H1 (cell line): Measurements from ENCODE around the gene FREM1. TPM values are rescaled to one million over a fixed set of nuclear protein-coding genes. Genes with fewer than 3 reads are reported as not detected.

ENCODE experiments used
- CTCF ChIA-PET: fragments of 300-600 bp; sonication (Branson Sonifier 250); formaldehyde crosslinking; loops from one replicate; lab custom pipeline; 2021; ENCODE audit not compliant: partially characterized antibody; lab: Charles Lee
- POLR2A ChIA-PET: fragments of 300-600 bp; sonication (Branson Sonifier 250); formaldehyde crosslinking; loops from one replicate; lab custom pipeline; 2021; ENCODE audit warnings: inconsistent platforms; ENCODE audit not compliant: partially characterized antibody; lab: Charles Lee
- DNase-seq, 2 experiments: peaks; one replicate each; pipeline versions ENCODE4 v3.0.0 to v3.0.0-alpha.2; 2010 to 2022; ENCODE audit warnings: low spot score in 2 of 2, low read depth in 1 of 2, mixed read lengths in 1 of 2
- FAIRE-seq: peaks from 2 replicates; lab custom pipeline; 2011; peaks lifted over from hg19 to GRCh38; lab: Jason Lieb, UNC
- H2AFZ ChIP-seq: 2 replicates; pipeline ENCODE4 v1.8.1; 2012; ENCODE audit warnings: low read length, inconsistent platforms
- H2AK5ac ChIP-seq: 2 replicates; pipeline ENCODE4 v1.6.1; 2013; ENCODE audit warnings: low read depth, low read length
- H2BK120ac ChIP-seq: replicated peaks from 2 replicates; pipeline ENCODE3; 2013; ENCODE audit warnings: low read depth, low read length, inconsistent platforms
- H2BK12ac ChIP-seq: 2 replicates; pipeline ENCODE4 v1.6.1; 2013; ENCODE audit warnings: low read depth, low read length
- H2BK15ac ChIP-seq: 2 replicates; pipeline ENCODE4 v1.6.1; 2013; ENCODE audit warnings: low read length
- H2BK20ac ChIP-seq: 2 replicates; pipeline ENCODE4 v1.6.1; 2013; ENCODE audit warnings: low read length
- H2BK5ac ChIP-seq: 2 replicates; pipeline ENCODE4 v1.6.1; 2013; ENCODE audit warnings: low read depth, low read length
- H3K14ac ChIP-seq: 2 replicates; pipeline ENCODE4 v1.6.1; 2013; ENCODE audit warnings: inconsistent platforms; ENCODE audit not compliant: insufficient read length
- H3K18ac ChIP-seq: 2 replicates; pipeline ENCODE4 v1.6.1; 2013; ENCODE audit warnings: low read length; ENCODE audit errors: extremely low read depth
- H3K23ac ChIP-seq: 2 replicates; pipeline ENCODE4 v1.6.1; 2013; ENCODE audit warnings: inconsistent platforms; ENCODE audit not compliant: insufficient read length
- H3K23me2 ChIP-seq: 2 replicates; pipeline ENCODE4 v1.6.1; 2013; ENCODE audit warnings: low read depth, low read length
- H3K27ac ChIP-seq: 2 replicates; pipeline ENCODE4 v1.6.1; 2011; ENCODE audit warnings: low read depth, low read length, inconsistent platforms
- H3K27me3 ChIP-seq, 4 experiments: replicated peaks in 1 of 4; 1 replicate in 1 of 4; 2 replicates in 3 of 4; pipeline versions ENCODE4 v1.6.1 to v1.8.1; 2011 to 2013; ENCODE audit warnings: low read length in 3 of 4, mild to moderate bottlenecking in 3 of 4, inconsistent platforms in 2 of 4, mixed read lengths in 2 of 4, moderate library complexity in 1 of 4; ENCODE audit not compliant: control insufficient read depth in 3 of 4, insufficient read depth in 3 of 4; ENCODE audit errors: extremely low read depth in 1 of 4
- H3K36me3 ChIP-seq, 4 experiments: 2 replicates each; pipeline versions ENCODE4 v1.6.1 to v1.8.1; 2011 to 2013; ENCODE audit warnings: mild to moderate bottlenecking in 4 of 4, low read length in 3 of 4, moderate library complexity in 2 of 4, control low read depth in 1 of 4, inconsistent platforms in 1 of 4; ENCODE audit not compliant: insufficient read depth in 4 of 4, control insufficient read depth in 2 of 4
- H3K4ac ChIP-seq: replicated peaks from 2 replicates; pipeline ENCODE3; 2013; ENCODE audit warnings: low read length, low read depth, mixed read lengths, inconsistent platforms; ENCODE audit not compliant: insufficient read length
- H3K4me1 ChIP-seq, 4 experiments: replicated peaks in 1 of 4; 1 replicate in 1 of 4; 2 replicates in 3 of 4; pipeline versions ENCODE4 v1.6.1 to v1.8.1; 2011 to 2013; ENCODE audit warnings: low read length in 3 of 4, inconsistent platforms in 2 of 4, mixed read lengths in 1 of 4; ENCODE audit not compliant: insufficient read depth in 4 of 4, control insufficient read depth in 3 of 4
- H3K4me2 ChIP-seq, 2 experiments: 2 replicates each; pipeline versions ENCODE4 v1.6.1 to v1.8.1; 2011 to 2013; ENCODE audit warnings: low read depth in 2 of 2, low read length in 2 of 2, control low read depth in 1 of 2, inconsistent platforms in 1 of 2, mild to moderate bottlenecking in 1 of 2; ENCODE audit not compliant: insufficient read depth in 1 of 2
- H3K4me3 ChIP-seq, 4 experiments: fragments of 200-600, 300-600 bp in 1 of 4; sonication (generic), shearing (Covaris generic), sonication (Bioruptor Twin) in 1 of 4; 2 replicates each; pipeline versions ENCODE4 v1.5.1 to v1.8.1; 2011 to 2016; ENCODE audit warnings: low read length in 4 of 4, low read depth in 3 of 4, control low read depth in 2 of 4, inconsistent platforms in 2 of 4, mild to moderate bottlenecking in 2 of 4, mixed read lengths in 1 of 4, moderate library complexity in 1 of 4; ENCODE audit not compliant: insufficient read depth in 2 of 4; ENCODE audit errors: extremely low read depth in 1 of 4
- H3K56ac ChIP-seq: replicated peaks from 2 replicates; pipeline ENCODE3; 2013; ENCODE audit warnings: low read depth, mild to moderate bottlenecking, mixed read lengths, low read length, inconsistent platforms; ENCODE audit not compliant: insufficient read length
- H3K79me1 ChIP-seq: 2 replicates; pipeline ENCODE4 v1.6.1; 2013; ENCODE audit warnings: low read depth, low read length, control low read depth
- H3K79me2 ChIP-seq, 2 experiments: 2 replicates each; pipeline versions ENCODE4 v1.6.1 to v1.8.1; 2012 to 2013; ENCODE audit warnings: low read length in 2 of 2, mild to moderate bottlenecking in 2 of 2, inconsistent platforms in 1 of 2; ENCODE audit not compliant: insufficient read depth in 2 of 2, control insufficient read depth in 1 of 2
- H3K9ac ChIP-seq, 4 experiments: replicated peaks in 1 of 4; 1 replicate in 1 of 4; 2 replicates in 3 of 4; pipeline versions ENCODE4 v1.6.1 to v1.8.1; 2011 to 2013; ENCODE audit warnings: low read depth in 3 of 4, low read length in 3 of 4, control low read depth in 2 of 4, mild to moderate bottlenecking in 2 of 4, moderate library complexity in 2 of 4, inconsistent platforms in 1 of 4; ENCODE audit errors: extremely low read depth in 1 of 4
- H3K9me3 ChIP-seq, 2 experiments: 2 replicates each; pipeline versions ENCODE4 v1.6.1 to v1.8.1; 2012 to 2013; ENCODE audit warnings: mild to moderate bottlenecking in 2 of 2, moderate library complexity in 2 of 2, control low read depth in 1 of 2, inconsistent platforms in 1 of 2, low read depth in 1 of 2, low read length in 1 of 2, mixed read lengths in 1 of 2; ENCODE audit not compliant: insufficient read depth in 2 of 2
- H4K20me1 ChIP-seq, 2 experiments: replicated peaks in 1 of 2; 2 replicates each; pipeline versions ENCODE3 to v1.8.1; 2011 to 2013; ENCODE audit warnings: inconsistent platforms in 2 of 2, low read length in 2 of 2, mild to moderate bottlenecking in 1 of 2; ENCODE audit not compliant: insufficient read depth in 2 of 2, control insufficient read depth in 1 of 2
- H4K5ac ChIP-seq: 2 replicates; pipeline ENCODE4 v1.6.1; 2013; ENCODE audit warnings: low read length, low read depth, mixed read lengths, inconsistent platforms; ENCODE audit not compliant: insufficient read length
- H4K8ac ChIP-seq: 2 replicates; pipeline ENCODE4 v1.8.0; 2013; ENCODE audit warnings: mild to moderate bottlenecking, moderate library complexity, low read length, inconsistent platforms; ENCODE audit not compliant: insufficient read depth; ENCODE audit errors: extremely low read depth
- H4K91ac ChIP-seq: replicated peaks from 2 replicates; pipeline ENCODE3; 2013; ENCODE audit warnings: low read length, mixed read lengths, inconsistent platforms; ENCODE audit not compliant: insufficient read length
- EZH2 ChIP-seq: fragments of 200-600 bp; sonication (generic); IDR thresholded peaks from 2 replicates; pipeline ENCODE4 v1.7.1; 2012; ENCODE audit warnings: low read depth, mild to moderate bottlenecking, moderate library complexity, low read length, inconsistent platforms; ENCODE audit not compliant: severe bottlenecking
- RAD21 ChIP-seq, 2 experiments: IDR thresholded peaks in 1 of 2; conservative IDR thresholded peaks in 1 of 2; 2 replicates each; pipeline ENCODE4 v1.6.1; 2011; ENCODE audit warnings: low read depth in 2 of 2, low read length in 2 of 2, improper control_type of control experiment in 1 of 2, inconsistent platforms in 1 of 2, mild to moderate bottlenecking in 1 of 2, moderate library complexity in 1 of 2
- RBBP5 ChIP-seq: IDR thresholded peaks from 2 replicates; pipeline ENCODE4 v1.7.1; 2012; ENCODE audit warnings: low read depth, mild to moderate bottlenecking, inconsistent platforms, low read length, moderate library complexity, borderline replicate concordance
- TCF12 ChIP-seq: IDR thresholded peaks from 2 replicates; pipeline ENCODE4 v1.6.1; 2011; ENCODE audit warnings: low read depth, mild to moderate bottlenecking, low read length
- WGBS, 2 experiments: shearing (Covaris generic) in 1 of 2; methylation state at CpG; one replicate each; pipeline versions ENCODE4 v1.1.6 to v1.1.7; 2013 to 2015; ENCODE audit warnings: low lambda C conversion rate in 2 of 2, mixed read lengths in 2 of 2, inconsistent platforms in 1 of 2, low coverage in 1 of 2, missing lambda C conversion rate in 1 of 2; ENCODE audit not compliant: insufficient replicate concordance in 2 of 2, insufficient coverage in 1 of 2, insufficient read length in 1 of 2; ENCODE audit errors: extremely low coverage in 1 of 2, missing lambda C conversion rate in 1 of 2; 5-methylcytosine and 5-hydroxymethylcytosine counted together
- polyA plus RNA-seq, 7 experiments: library from polyadenylated mRNA; depleted of rRNA in 3 of 7; stranded (reverse) in 5 of 7; unstranded in 2 of 7; fragments of >200 nt in 5 of 7; fragments of 200-250 nt in 2 of 7; gene quantifications; 1 replicate in 5 of 7; 2 replicates in 1 of 7; 4 replicates in 1 of 7; pipeline versions ENCODE4 v1.2.1 to v1.2.3, GENCODE V29; 2011 to 2013; ENCODE audit warnings: missing spikeins in 2 of 7, mixed read lengths in 2 of 7
- total RNA-seq: library from RNA; stranded (reverse); fragmentation: NEBNext Ultra II Directional; extraction: Animal tissue kit (Norgen Biotek cat#: 25700); gene quantifications from 2 replicates; pipeline ENCODE4 v1.2.1, GENCODE V29; 2021
- TF ChIP-seq, protein P1 (sequence below): IDR thresholded peaks from 2 replicates; pipeline ENCODE4 v1.6.1; 2012; ENCODE audit warnings: inconsistent platforms

The FREM1 gene
- total and polyA plus RNA-seq, 2 of the 8 experiments (the other 6 are each of a cell fraction or from before 2014, with no cell fraction given): 2.6 to 3.1 TPM

DNA sequence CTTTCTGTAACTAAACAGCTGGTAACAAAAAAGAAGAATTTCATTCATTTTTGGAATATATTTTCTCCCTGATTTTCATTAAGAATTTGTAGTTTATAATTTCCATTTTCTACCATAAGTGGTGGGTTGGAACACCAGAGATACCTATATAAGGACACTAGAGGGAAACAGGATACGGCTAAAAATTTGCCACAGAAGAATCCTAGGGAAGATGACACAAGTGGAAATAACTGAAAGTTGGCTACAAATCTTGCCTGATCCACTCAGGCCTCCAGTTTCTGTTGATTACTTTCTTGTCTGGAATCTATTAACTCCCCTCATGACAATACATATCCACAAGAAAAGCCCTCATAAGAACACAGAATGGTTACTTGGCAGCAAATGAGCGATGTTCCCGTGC, 46.8 kb downstream of the FREM1 start:
- Histone ChIP-seq H4K91ac (no peak overlapping the region), H3K36me3 (no peaks in the 10 kb centered on the region), H3K27me3 (no peaks in the 10 kb centered on the region), H3K23ac (no peak overlapping the region), H2BK5ac (no peak overlapping the region), H2AFZ (no peak overlapping the region), H3K4me1 (no peaks in the 10 kb centered on the region), H2AK5ac (no peak overlapping the region), H3K79me2 (no peaks in the 10 kb centered on the region), H2BK20ac (no peak overlapping the region), H3K23me2 (no peaks in the 10 kb centered on the region), H3K4ac (no peak overlapping the region), H4K8ac (no peak overlapping the region), H3K18ac (no peak overlapping the region), H2BK120ac (no peak overlapping the region), H3K14ac (no peak overlapping the region), H2BK12ac (no peak overlapping the region), H3K27ac (no peak overlapping the region), H3K56ac (no peak overlapping the region), H4K5ac (no peak overlapping the region), H3K79me1 (no peaks in the 10 kb centered on the region), H3K4me3 (no peak overlapping the region), H3K9me3 (no peaks in the 10 kb centered on the region), H3K9ac (no peak overlapping the region), H2BK15ac (no peak overlapping the region), H4K20me1 (no peaks in the 10 kb centered on the region), H3K4me2 (no peak overlapping the region)
- no peak for DNase-seq
- TF ChIP-seq RAD21 (IDR thresholded peaks at IDR 0.05 in 1 of 2, conservative IDR thresholded peaks at IDR 0.05 in 1 of 2; ENCODE audit: low read depth in 2 of 2, low read length in 2 of 2) (peak; percentile 19 to 24; a peak in 1 of 4 replicates), EZH2 (no peak), RBBP5 (no peak), TCF12 (no peak)
- TF ChIP-seq, protein P1, sequence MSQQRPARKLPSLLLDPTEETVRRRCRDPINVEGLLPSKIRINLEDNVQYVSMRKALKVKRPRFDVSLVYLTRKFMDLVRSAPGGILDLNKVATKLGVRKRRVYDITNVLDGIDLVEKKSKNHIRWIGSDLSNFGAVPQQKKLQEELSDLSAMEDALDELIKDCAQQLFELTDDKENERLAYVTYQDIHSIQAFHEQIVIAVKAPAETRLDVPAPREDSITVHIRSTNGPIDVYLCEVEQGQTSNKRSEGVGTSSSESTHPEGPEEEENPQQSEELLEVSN: no peak
- WGBS, 2 experiments: 98% methylated on average over 3 of the region's 3 CpGs; no CpG with 5 or more reads in 1 of the 2 experiments
- ChIA-PET CTCF (interaction anchor here (0.7 to 1.4 kb wide), 3 partner anchors 12 to 449 kb away, joined by 3 to 5 read pairs (median 4); no protein-coding TSS in a partner anchor), POLR2A (no interaction called here)
- no peak for FAIRE-seq
